GM12875 (cell line): ENCODE measurements around the gene ABCB9.

ENCODE experiments used
- H3K4me3 ChIP-seq: one replicate; pipeline ENCODE4 v1.5.1; 2011; ENCODE audit warnings: low read depth, low read length, control low read depth
- TF ChIP-seq, protein P1 (sequence below): IDR thresholded peaks from 2 replicates; pipeline ENCODE4 v1.5.1; 2011; ENCODE audit warnings: low read depth, mild to moderate bottlenecking, control low read depth, inconsistent platforms, low read length, moderate library complexity, borderline replicate concordance; ENCODE audit not compliant: insufficient read depth

The ABCB9 gene

DNA sequence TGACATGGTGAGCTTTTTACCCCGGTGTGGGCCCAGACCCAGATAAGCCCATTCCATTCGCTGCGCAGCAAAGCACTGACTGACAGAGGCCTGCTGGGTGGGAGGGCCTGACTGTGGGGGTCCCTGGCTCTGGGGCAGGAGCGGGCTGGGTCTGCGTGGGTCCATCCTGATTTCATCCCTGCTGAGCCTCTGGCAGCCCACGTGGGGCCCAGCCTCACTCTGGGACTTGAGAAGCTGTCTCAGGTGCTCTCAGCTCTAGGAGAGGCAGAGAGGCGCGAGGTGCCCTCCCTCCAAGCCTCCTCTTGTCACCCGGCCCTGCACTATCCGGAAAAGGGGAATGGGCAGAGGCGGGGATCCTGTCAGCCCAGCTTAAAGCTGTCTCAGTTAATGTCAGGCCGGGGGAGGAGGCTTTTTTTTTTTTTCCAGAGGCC, 927 bp downstream of the ABCB9 start:
- TF ChIP-seq, protein P1, sequence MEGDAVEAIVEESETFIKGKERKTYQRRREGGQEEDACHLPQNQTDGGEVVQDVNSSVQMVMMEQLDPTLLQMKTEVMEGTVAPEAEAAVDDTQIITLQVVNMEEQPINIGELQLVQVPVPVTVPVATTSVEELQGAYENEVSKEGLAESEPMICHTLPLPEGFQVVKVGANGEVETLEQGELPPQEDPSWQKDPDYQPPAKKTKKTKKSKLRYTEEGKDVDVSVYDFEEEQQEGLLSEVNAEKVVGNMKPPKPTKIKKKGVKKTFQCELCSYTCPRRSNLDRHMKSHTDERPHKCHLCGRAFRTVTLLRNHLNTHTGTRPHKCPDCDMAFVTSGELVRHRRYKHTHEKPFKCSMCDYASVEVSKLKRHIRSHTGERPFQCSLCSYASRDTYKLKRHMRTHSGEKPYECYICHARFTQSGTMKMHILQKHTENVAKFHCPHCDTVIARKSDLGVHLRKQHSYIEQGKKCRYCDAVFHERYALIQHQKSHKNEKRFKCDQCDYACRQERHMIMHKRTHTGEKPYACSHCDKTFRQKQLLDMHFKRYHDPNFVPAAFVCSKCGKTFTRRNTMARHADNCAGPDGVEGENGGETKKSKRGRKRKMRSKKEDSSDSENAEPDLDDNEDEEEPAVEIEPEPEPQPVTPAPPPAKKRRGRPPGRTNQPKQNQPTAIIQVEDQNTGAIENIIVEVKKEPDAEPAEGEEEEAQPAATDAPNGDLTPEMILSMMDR, result no peak
- no peak overlapping the region for H3K4me3 ChIP-seq

DNA sequence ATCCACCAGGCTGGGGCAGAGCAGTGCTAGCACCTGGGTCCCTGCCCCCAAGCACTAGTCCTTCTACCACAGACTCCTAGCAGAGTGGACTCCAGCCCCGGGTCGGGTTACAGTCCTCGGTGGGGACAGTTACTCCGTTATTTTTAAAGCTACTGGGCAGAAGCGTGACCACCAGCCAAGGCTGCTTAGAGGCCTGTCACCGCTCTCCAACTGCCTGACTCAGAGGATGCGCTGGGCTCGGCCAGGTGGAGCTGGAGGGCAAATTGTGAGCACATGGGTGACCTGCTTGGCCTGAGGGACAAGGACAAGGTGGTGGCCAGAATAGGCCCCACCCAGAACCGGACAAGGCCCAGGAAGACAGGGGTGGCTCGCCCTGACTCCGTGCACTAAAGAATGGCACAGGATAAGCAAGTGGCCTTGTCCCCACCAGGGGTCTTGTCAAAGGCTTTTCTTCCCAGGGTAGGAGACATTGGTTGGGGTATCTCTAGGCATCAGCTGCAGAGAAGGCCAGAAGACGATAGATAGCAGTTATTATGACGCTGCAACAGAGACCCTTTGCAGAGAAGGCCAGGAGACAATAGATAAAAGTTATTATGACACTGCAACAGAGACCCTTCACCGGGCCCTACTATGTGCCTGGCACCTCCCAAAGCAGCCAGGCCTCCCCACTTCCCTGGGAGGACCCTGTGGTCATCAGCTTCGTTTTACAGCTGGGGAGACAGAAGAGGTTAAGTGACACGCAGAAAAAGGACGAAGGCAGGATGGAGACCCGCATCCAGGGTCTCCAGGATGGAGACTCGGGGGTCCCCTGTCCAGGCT, 1.6 kb downstream of the ABCB9 start:
- H3K4me3 ChIP-seq, result no peak overlapping the region
- TF ChIP-seq, protein P1, result no peak

DNA sequence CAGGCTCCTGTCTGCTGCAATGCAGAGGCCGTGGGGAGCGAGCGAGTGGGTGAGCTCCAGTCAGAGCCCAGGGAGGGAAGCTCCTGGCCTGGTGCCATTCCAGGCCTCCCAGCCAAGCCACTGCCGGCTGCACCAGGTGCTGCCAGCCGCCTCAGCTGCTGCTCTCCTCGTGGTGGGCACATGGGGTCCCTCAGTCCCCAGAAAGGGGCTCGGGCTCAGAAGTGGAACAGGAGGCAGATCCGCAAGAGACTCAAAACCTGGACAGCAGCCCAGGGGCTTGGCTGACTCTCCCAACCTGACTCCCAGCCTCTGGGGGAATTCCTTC, 2.4 kb downstream of the ABCB9 start:
- TF ChIP-seq, protein P1, result no peak
- no peak overlapping the region for H3K4me3 ChIP-seq

DNA sequence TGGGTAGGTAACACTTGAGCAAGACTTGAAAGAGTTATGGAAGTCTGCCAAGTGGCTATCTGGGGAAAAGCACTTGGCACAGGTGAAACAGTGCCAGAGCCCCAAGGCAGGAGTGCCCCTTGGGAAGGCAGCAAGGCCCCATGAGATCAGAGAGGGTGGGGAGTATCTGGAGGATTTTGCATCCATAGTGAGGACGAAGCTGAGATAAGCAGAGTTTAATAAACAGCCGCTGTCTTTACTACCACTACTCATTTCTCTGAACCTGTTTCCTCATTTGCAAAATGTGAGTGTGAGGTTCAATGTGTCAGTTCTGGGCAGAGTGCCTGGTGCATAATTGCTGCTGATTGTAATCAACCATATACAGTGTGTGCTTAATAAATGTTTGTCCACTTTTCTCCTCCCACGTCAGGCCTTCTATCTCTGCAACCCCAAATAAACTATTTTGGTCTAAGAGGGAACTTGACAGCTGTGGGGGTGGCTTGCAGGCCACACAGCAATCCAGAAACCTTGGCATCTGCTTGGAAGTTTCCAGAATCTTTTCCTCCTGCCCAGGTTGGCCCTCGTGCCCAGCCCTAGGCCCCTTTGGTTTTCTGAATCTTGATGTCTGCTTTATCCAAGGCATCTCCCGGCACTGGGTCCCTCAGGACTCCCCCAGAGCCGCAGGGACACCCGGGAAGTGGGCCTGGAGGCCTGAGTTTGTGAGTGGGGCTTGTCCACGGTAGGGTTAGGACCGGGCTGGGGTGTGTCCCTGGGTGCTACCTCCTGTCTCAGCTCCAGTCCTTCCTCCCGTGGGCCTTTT, 4.5 kb downstream of the ABCB9 start:
- TF ChIP-seq, protein P1, result no peak
- no peak overlapping the region for H3K4me3 ChIP-seq

DNA sequence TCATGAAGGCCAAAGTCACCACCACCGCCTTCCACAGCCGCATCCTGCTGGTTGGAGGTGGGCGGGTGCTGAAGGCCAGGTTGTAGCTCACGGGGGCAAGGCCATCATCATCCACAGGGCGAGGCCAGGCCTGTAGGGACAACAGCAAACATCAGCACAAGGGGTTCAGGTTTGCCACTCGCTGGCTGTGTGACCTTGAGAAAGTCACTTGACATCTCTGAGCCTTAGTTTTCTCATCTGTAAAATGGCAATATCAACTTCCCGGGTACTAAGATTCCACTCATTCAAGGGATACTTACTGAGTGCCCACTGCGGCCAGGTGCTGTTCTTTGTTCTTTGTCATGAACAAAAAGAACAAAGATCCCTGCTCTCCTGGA, 6.1 kb downstream of the ABCB9 start:
- TF ChIP-seq, protein P1, result no peak

DNA sequence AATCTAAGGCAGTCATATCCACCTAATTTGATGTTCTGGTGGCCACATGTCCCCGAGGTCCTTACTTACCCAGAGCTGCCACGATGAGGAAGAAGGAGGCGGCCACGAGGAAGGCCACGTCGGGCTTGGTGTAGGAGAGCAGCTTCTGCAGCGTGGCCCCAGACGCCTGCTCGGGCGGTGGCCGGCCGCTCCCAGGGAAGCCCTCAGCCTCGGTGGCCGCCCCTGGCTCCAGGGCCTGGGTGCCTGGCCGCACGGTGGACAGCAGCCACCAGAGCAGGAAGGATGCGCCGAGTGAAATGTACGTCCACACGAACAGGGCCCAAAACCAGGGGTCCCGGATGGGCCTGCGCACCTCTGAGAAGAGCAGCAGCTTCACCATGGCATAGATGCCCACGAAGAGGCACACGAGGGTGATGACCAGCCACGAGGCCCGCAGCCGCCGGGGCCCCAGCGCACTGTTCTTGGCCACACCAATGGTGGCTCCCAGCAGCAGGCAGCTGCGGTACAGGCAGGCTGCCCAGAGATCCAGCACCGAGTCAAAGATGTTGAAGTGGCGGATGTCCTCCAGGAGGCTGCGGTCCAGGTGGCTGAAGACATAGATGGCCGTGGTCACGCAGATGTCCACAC, 6.6 kb downstream of the ABCB9 start:
- no peak overlapping the region for H3K4me3 ChIP-seq

More for the DNA sequence above, 6.1 kb downstream of the ABCB9 start:
- no peak overlapping the region for H3K4me3 ChIP-seq

More for the DNA sequence above, 6.6 kb downstream of the ABCB9 start:
- TF ChIP-seq, protein P1, result no peak
